ENCODE data around the gene TIMM10B. TPM values are rescaled to one million over a fixed set of nuclear protein-coding genes. Genes with fewer than 3 reads are reported as not detected.
A peak's percentile ranks its signal among the peaks of the same experiment; 100 is the strongest.

The TIMM10B gene
- total and polyA plus RNA-seq, 2 experiments from 2014 or later, result 33.7 to 46.2 TPM

DNA sequence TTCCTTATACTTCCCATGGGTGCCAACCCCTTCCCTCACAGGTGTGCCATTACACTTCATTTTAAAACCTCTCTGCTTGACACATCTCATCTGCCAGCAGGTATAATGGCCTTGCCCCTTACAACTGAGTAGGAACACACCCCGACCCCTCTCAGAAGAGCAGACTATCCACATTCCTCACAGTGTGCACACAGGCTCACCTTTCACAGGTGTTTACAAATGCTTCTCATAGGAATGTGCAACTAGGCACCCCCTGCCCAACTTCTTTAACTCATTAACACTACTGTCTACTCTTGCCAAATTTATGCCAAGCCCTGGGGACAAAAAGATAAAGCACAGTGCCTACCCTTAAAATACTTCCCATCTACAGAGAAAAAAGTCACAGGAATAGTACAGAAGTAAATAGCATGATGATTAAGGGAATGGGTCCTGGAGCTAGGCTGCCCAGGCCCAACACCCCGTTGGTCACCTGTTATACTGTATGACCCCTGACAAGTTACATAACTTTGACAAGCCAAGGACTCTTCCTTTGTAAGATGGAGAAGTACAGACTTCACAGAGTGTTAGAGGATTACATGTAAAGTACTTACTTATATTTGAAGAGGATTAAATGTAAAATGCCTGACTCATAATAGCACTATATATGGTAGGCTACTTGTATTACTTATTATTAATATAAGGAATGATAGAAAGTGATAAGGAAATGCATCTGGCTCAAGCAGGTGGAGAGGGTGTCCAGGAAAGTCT lies 22.8 kb upstream of the TIMM10B start:
- TF ChIP-seq, protein P1, sequence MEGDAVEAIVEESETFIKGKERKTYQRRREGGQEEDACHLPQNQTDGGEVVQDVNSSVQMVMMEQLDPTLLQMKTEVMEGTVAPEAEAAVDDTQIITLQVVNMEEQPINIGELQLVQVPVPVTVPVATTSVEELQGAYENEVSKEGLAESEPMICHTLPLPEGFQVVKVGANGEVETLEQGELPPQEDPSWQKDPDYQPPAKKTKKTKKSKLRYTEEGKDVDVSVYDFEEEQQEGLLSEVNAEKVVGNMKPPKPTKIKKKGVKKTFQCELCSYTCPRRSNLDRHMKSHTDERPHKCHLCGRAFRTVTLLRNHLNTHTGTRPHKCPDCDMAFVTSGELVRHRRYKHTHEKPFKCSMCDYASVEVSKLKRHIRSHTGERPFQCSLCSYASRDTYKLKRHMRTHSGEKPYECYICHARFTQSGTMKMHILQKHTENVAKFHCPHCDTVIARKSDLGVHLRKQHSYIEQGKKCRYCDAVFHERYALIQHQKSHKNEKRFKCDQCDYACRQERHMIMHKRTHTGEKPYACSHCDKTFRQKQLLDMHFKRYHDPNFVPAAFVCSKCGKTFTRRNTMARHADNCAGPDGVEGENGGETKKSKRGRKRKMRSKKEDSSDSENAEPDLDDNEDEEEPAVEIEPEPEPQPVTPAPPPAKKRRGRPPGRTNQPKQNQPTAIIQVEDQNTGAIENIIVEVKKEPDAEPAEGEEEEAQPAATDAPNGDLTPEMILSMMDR (IDR thresholded peaks at IDR 0.05; ENCODE audit: low read depth, low read length), result no peak
- Histone ChIP-seq H3K27me3 (no peaks in the 10 kb centered on the region), H3K27ac (no peak overlapping the region), H3K9me3 (ENCODE audit: low read depth) (no peaks in the 10 kb centered on the region), H3K4me1 (ENCODE audit: low read depth) (peaks cover 6% of the 10 kb centered on the region), H3K4me3 (no peak overlapping the region), H3K36me3 (peaks cover 5% of the 10 kb centered on the region)
- no peak for DNase-seq (ENCODE audit: low read depth in 1 of 2, low spot score in 1 of 2)

DNA sequence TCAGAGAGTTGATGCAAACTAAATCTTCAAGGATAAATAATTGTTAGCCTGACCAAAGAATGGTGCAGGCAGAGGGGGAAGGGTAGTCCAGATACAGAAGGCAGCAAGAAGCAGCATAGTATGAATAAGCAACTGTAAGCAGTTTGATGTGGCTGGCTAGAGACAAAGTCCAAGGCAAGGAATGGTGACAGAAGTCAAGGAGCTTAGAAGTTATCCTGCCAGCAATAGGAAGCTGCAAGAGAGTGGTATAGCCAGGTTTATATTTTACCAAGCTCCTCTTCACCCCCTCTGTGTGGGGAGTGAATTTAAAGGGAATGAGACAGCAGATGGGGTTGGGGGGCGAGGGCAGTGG lies 22.2 kb upstream of the TIMM10B start:
- Histone ChIP-seq H3K9me3 (ENCODE audit: low read depth) (no peaks in the 10 kb centered on the region), H3K27me3 (no peaks in the 10 kb centered on the region), H3K27ac (no peak overlapping the region), H3K4me1 (ENCODE audit: low read depth) (peaks cover 6% of the 10 kb centered on the region), H3K36me3 (peaks cover 5% of the 10 kb centered on the region), H3K4me3 (no peak overlapping the region)
- DNase-seq (ENCODE audit: low read depth in 1 of 2, low spot score in 1 of 2), result no peak
- TF ChIP-seq, protein P1 (IDR thresholded peaks at IDR 0.05; ENCODE audit: low read depth, low read length), result no peak

DNA sequence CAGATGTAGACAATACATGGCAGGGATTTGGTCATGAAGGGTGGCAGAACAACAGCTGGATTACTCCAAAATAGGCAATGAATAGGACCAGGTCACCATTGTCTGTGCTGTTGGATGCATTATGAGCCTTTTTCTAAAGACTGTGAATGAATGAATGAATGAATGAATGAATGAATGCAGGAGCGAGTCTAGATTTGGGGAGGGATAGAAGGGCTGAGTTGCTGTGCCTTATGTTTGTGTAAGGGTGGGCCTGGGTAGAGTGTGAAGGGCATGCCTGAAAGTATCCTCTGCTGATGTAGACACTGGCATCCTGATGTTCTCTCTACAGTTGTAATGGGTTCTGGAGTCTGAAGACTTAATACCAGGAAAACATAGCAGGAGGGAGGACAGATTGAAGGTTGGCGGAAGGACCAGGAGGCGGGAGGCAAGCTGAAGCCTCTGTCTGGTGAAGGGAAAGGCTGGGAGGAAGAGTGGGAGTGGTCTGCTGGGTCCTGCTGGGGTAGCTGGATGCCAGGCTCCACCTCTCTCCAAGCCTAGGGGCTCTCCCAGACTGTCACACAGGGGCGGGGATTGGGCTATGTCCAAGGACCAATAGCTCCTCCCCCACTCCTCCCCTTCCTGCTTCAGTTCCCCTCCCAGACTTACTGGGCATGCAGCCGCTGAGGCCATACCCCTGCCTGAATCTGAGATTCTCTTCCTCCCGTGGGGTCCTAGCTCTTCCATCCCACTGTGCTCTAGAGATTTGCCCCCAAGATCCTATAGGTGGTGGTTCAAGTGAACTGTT lies 12.4 kb upstream of the TIMM10B start:
- TF ChIP-seq, protein P1 (IDR thresholded peaks at IDR 0.05; ENCODE audit: low read depth, low read length), result no peak

DNA sequence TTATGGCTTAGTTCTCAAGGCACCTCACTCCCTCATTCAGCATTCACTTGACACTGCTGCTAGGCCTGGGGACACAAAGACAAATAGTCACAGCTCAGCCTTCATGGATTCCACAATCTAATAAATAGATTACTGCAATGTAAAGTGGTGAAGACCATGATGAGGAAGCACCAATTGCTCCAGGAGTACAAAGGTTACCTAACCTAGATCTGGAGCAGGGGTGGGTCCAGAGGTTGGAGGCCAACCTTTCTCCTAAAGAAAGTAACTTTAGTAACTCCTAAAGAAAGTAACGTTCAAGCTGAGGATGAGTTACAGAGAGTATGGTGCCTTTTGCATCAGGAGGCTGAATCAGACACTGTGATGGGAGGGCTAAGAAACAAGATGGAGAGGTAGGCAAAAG lies 11.7 kb upstream of the TIMM10B start:
- Histone ChIP-seq H3K27me3 (no peaks in the 10 kb centered on the region), H3K4me1 (ENCODE audit: low read depth) (no peaks in the 10 kb centered on the region), H3K36me3 (no peaks in the 10 kb centered on the region), H3K4me3 (no peak overlapping the region), H3K27ac (peak overlapping the region; percentile 23), H3K9me3 (ENCODE audit: low read depth) (no peaks in the 10 kb centered on the region)
- TF ChIP-seq, protein P1 (IDR thresholded peaks at IDR 0.05; ENCODE audit: low read depth, low read length), result no peak
- DNase-seq (ENCODE audit: low read depth in 1 of 2, low spot score in 1 of 2), result no peak

More for the DNA sequence above, 12.4 kb upstream of the TIMM10B start:
- no peaks in the 10 kb centered on the region for H3K9me3 ChIP-seq (ENCODE audit: low read depth)
- DNase-seq (ENCODE audit: low read depth in 1 of 2, low spot score in 1 of 2), result peak; percentile 97
- H3K27me3 ChIP-seq, result no peaks in the 10 kb centered on the region
- no peaks in the 10 kb centered on the region for H3K4me1 ChIP-seq (ENCODE audit: low read depth)
- H3K27ac ChIP-seq, result peak overlapping the region; percentile 23
- H3K36me3 ChIP-seq, result no peaks in the 10 kb centered on the region
- H3K4me3 ChIP-seq, result no peak overlapping the region

DNA sequence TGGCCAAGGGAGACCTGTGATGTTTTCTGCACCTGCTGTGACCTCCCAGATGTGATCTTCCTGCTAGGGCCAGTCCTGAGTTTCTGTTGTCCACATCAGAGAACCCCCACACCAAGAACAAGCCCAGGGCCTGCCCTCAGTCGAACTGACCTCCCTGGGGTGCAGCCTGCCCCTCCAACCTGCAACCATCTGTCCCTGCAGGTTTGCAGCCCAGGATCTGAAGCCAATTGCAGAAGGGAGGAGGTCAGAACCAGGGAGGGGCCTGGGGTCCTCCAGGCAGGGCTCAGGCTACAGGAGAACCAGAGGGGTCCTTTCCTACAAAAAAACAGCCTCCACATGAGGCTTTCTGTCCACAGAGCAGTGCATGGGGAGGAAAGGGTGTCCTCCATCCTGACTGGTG lies 8.4 kb upstream of the TIMM10B start:
- peak overlapping the region; percentile 64 for H3K4me3 ChIP-seq
- TF ChIP-seq, protein P1 (IDR thresholded peaks at IDR 0.05; ENCODE audit: low read depth, low read length), result no peak
- H3K36me3 ChIP-seq, result peaks cover 10% of the 10 kb centered on the region
- H3K27me3 ChIP-seq, result no peaks in the 10 kb centered on the region
- no peaks in the 10 kb centered on the region for H3K9me3 ChIP-seq (ENCODE audit: low read depth)
- no peaks in the 10 kb centered on the region for H3K4me1 ChIP-seq (ENCODE audit: low read depth)
- no peak overlapping the region for H3K27ac ChIP-seq
- no peak for DNase-seq (ENCODE audit: low read depth in 1 of 2, low spot score in 1 of 2)
